IPS-18a (cell line): ENCODE measurements around the gene CDK5RAP2.

Experiments
- H3K27ac ChIP-seq: one replicate; pipeline ENCODE4 v1.5.1; 2013; ENCODE audit warnings: low read length
- H3K27me3 ChIP-seq: one replicate; pipeline ENCODE4 v1.6.1; 2013; ENCODE audit warnings: mild to moderate bottlenecking, low read length; ENCODE audit not compliant: control insufficient read depth, insufficient read depth
- H3K36me3 ChIP-seq: one replicate; pipeline ENCODE4 v1.6.1; 2013; ENCODE audit warnings: low read depth, low read length; ENCODE audit not compliant: control insufficient read depth
- H3K4me1 ChIP-seq: one replicate; pipeline ENCODE4 v1.6.1; 2013; ENCODE audit warnings: low read depth, low read length; ENCODE audit not compliant: control insufficient read depth
- H3K4me3 ChIP-seq: one replicate; pipeline ENCODE4 v1.5.1; 2013; ENCODE audit warnings: low read length
- H3K9ac ChIP-seq: one replicate; pipeline ENCODE4 v1.6.1; 2013; ENCODE audit warnings: mild to moderate bottlenecking, low read length, moderate library complexity
- H3K9me3 ChIP-seq: one replicate; pipeline ENCODE4 v1.6.1; 2013; ENCODE audit warnings: low read depth, low read length; ENCODE audit not compliant: control insufficient read depth

The CDK5RAP2 gene

DNA sequence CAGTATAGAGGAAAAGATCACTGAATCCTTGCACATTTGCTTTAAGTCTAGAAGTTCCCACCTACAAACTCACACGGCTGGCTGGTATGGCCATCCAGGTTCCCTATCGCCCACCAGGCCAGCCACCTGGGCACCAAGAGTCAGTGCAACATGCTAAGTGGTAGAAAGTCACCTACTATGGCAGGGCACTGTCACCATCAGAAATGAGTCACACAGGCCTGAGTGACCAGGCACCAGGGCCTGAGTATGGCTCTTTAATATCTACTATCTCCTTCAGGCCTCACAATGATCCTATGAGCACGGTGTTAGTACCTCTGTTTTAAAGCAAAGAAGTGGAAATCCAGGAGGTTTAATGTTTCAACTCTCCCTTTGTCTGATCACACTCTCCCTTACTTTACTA, 156.2 kb downstream of the CDK5RAP2 start:
- Histone ChIP-seq H3K27me3 (no peaks in the 10 kb centered on the region), H3K4me1 (peaks cover 3% of the 10 kb centered on the region), H3K27ac (no peak overlapping the region), H3K9ac (no peak overlapping the region), H3K9me3 (no peaks in the 10 kb centered on the region), H3K36me3 (peaks cover 11% of the 10 kb centered on the region), H3K4me3 (no peak overlapping the region)

DNA sequence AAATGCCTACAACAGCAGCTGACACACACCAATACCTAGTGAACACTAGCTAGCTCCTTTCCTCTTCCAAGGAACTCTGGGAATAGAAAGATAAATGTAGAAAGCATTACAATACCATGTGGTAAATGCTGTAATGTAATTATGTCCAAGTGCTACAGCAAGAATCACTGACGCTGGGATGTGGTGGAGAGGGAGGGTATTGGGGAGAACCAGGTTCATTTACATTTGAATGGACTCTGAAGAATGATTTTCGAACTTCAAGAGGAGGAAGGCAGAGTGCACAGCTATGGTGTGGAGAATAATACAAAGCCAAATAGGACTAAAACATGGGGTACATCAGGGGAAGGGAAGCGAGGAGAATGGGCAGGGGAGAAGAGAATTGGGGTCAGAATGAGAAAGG, 158.0 kb downstream of the CDK5RAP2 start:
- H3K9me3 ChIP-seq = no peaks in the 10 kb centered on the region
- H3K27ac ChIP-seq = no peak overlapping the region
- peaks cover 1% of the 10 kb centered on the region for H3K4me1 ChIP-seq
- no peak overlapping the region for H3K9ac ChIP-seq
- H3K27me3 ChIP-seq = no peaks in the 10 kb centered on the region
- no peak overlapping the region for H3K4me3 ChIP-seq
- H3K36me3 ChIP-seq = peaks cover 19% of the 10 kb centered on the region

DNA sequence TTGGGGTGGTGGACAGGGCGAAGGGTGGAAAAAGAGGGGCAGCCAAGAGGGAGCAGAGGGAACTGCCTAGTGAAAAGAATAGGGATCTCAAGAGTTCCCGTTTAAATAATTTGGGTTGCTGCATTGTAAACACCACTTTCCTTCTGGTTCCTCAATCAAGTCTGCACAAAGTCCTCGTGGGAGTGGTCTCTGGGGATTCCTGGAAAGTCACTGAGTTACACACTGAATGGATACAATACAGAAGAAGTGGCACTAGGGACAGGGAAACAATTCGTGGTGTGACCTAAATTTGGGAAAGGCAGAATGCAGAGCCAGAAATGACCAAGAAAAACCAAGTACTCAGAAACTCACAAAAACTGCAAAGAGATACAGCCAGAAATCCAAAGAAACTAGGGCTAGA, 161.7 kb downstream of the CDK5RAP2 start:
- Histone ChIP-seq H3K27me3 (no peaks in the 10 kb centered on the region), H3K9ac (no peak overlapping the region), H3K9me3 (no peaks in the 10 kb centered on the region), H3K4me1 (peaks cover 24% of the 10 kb centered on the region), H3K4me3 (no peak overlapping the region), H3K36me3 (peaks cover 18% of the 10 kb centered on the region), H3K27ac (no peak overlapping the region)

GRCh38 chr9:120416781-120417427, 163.1 kb downstream of the CDK5RAP2 start:
- H3K4me3 ChIP-seq = no peak overlapping the region
- H3K27me3 ChIP-seq = no peaks in the 10 kb centered on the region
- peaks cover 17% of the 10 kb centered on the region for H3K36me3 ChIP-seq

GRCh38 chr9:120413121-120414048, 166.6 kb downstream of the CDK5RAP2 start:
- peaks cover 39% of the 10 kb centered on the region for H3K36me3 ChIP-seq
- H3K9ac ChIP-seq = peak overlapping the region; percentile 2
- H3K4me1 ChIP-seq = peaks cover 42% of the 10 kb centered on the region
- peak overlapping the region; percentile 2 for H3K4me3 ChIP-seq
- peak overlapping the region; percentile 4 for H3K27ac ChIP-seq
- no peaks in the 10 kb centered on the region for H3K27me3 ChIP-seq
- no peaks in the 10 kb centered on the region for H3K9me3 ChIP-seq

More at GRCh38 chr9:120416781-120417427, 163.1 kb downstream of the CDK5RAP2 start:
- H3K4me1 ChIP-seq = peaks cover 38% of the 10 kb centered on the region
- no peaks in the 10 kb centered on the region for H3K9me3 ChIP-seq
- no peak overlapping the region for H3K9ac ChIP-seq
- no peak overlapping the region for H3K27ac ChIP-seq

GRCh38 chr9:120412425-120412951, 167.5 kb downstream of the CDK5RAP2 start:
- Histone ChIP-seq H3K4me1 (peaks cover 42% of the 10 kb centered on the region), H3K4me3 (peak overlapping the region; percentile 26), H3K9me3 (no peaks in the 10 kb centered on the region), H3K27me3 (no peaks in the 10 kb centered on the region), H3K9ac (peak overlapping the region; percentile 6), H3K36me3 (peaks cover 43% of the 10 kb centered on the region), H3K27ac (peak overlapping the region; percentile 32)

GRCh38 chr9:120411862-120412424, 168.0 kb downstream of the CDK5RAP2 start:
- Histone ChIP-seq H3K4me3 (peak overlapping the region; percentile 26), H3K9ac (peak overlapping the region; percentile 6), H3K9me3 (no peaks in the 10 kb centered on the region), H3K27ac (peak overlapping the region; percentile 32), H3K4me1 (peaks cover 42% of the 10 kb centered on the region), H3K27me3 (no peaks in the 10 kb centered on the region), H3K36me3 (peaks cover 48% of the 10 kb centered on the region)

GRCh38 chr9:120410925-120411501, 169.0 kb downstream of the CDK5RAP2 start:
- H3K9me3 ChIP-seq = no peaks in the 10 kb centered on the region
- H3K27me3 ChIP-seq = no peaks in the 10 kb centered on the region
- no peak overlapping the region for H3K27ac ChIP-seq
- no peak overlapping the region for H3K9ac ChIP-seq
- no peak overlapping the region for H3K4me3 ChIP-seq
- peaks cover 53% of the 10 kb centered on the region for H3K36me3 ChIP-seq
- peaks cover 46% of the 10 kb centered on the region for H3K4me1 ChIP-seq

DNA sequence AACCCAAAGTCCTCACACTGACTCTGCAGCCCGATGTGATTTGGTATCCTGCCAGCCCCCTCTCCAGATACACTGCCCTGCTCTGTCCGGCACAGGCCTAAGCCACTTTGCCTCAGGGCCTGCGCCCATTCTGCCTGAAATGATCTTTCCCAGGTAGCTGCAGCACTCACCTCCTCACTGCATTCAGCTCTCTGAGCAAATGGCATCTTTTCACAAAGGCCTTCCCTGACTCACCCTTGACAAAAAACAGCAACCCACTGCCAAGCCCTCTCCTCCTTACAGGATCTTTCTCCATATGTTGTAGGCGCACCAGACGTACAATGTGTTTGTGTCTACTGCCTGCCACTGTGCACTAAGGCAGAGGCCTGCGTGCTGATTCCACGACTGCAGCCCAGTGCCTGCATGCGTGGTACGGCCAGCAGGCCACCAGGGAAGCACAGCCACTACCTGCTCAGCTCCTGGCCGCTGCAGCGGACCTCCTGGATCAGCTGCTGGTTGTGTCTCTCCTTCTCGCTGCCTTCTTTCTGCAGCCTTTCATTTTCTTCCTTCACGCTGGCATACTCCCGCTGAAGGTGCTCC, 171.2 kb downstream of the CDK5RAP2 start:
- Histone ChIP-seq H3K4me1 (peaks cover 27% of the 10 kb centered on the region), H3K4me3 (no peak overlapping the region), H3K9me3 (no peaks in the 10 kb centered on the region), H3K9ac (no peak overlapping the region), H3K36me3 (peaks cover 69% of the 10 kb centered on the region), H3K27ac (no peak overlapping the region), H3K27me3 (no peaks in the 10 kb centered on the region)

- H3K27me3 ChIP-seq = no peaks in the 10 kb centered on the region
- peaks cover 82% of the 10 kb centered on the region for H3K36me3 ChIP-seq
- H3K9ac ChIP-seq = no peak overlapping the region
- no peaks in the 10 kb centered on the region for H3K9me3 ChIP-seq
- no peak overlapping the region for H3K4me3 ChIP-seq
- peaks cover 4% of the 10 kb centered on the region for H3K4me1 ChIP-seq
- H3K27ac ChIP-seq = no peak overlapping the region
Measured at GRCh38 chr9:120405860-120406259, 174.1 kb downstream of the CDK5RAP2 start.

GRCh38 chr9:120405134-120405533, 174.8 kb downstream of the CDK5RAP2 start:
- H3K27me3 ChIP-seq = no peaks in the 10 kb centered on the region

More at GRCh38 chr9:120405134-120405533, 174.8 kb downstream of the CDK5RAP2 start:
- Histone ChIP-seq H3K27ac (no peak overlapping the region), H3K4me1 (peaks cover 4% of the 10 kb centered on the region), H3K9ac (no peak overlapping the region), H3K4me3 (no peak overlapping the region), H3K36me3 (peaks cover 82% of the 10 kb centered on the region), H3K9me3 (no peaks in the 10 kb centered on the region)
